GM12801 (cell line): Measurements from ENCODE around the gene ZNF444.
"Not testable (repeated sequence)": the region's sequence is repeated elsewhere in the genome, so short reads cannot be mapped to it uniquely, and the experiment has no call there.

Source experiments
- CTCF ChIP-seq: IDR thresholded peaks from one replicate; pipeline ENCODE4 v1.5.1; 2011; ENCODE audit warnings: control low read depth; ENCODE audit not compliant: insufficient read length; ENCODE audit errors: extremely low read depth

Gene ZNF444

GRCh38 chr19:56163097-56163496 lies 22.0 kb downstream of the ZNF444 start:
- TF ChIP-seq CTCF, result no peak

GRCh38 chr19:56167064-56167578 lies 26.0 kb downstream of the ZNF444 start:
- TF ChIP-seq CTCF, result no peak

- TF ChIP-seq CTCF, result no peak
Observed at GRCh38 chr19:56170261-56170660, 29.2 kb downstream of the ZNF444 start.

GRCh38 chr19:56174086-56174485 lies 33.0 kb downstream of the ZNF444 start:
- no peak for TF ChIP-seq CTCF

GRCh38 chr19:56174550-56174949 lies 33.5 kb downstream of the ZNF444 start:
- TF ChIP-seq CTCF, result no peak

- not testable (repeated sequence) for TF ChIP-seq CTCF
Observed at GRCh38 chr19:56175861-56176307, 34.8 kb downstream of the ZNF444 start, which contains the start of gene GALP. TSS of gene GALP (plus strand) at chr19:56176008. CDS start at chr19:56177109, 1,101 bp downstream.

- TF ChIP-seq CTCF, result no peak
Observed at GRCh38 chr19:56176881-56177280, 35.8 kb downstream of the ZNF444 start.
